Erythroblast (primary cell): ENCODE results near the gene GRAMD1C.
"Not testable (repeated sequence)": the region's sequence is repeated elsewhere in the genome, so short reads cannot be mapped to it uniquely, and the experiment has no call there.

ENCODE experiments used
- GATA1 ChIP-seq: IDR thresholded peaks from 2 replicates; pipeline ENCODE4 v1.6.1; 2011; ENCODE audit warnings: low read depth, mild to moderate bottlenecking, control low read depth, low read length, moderate library complexity
- POLR2A ChIP-seq: IDR thresholded peaks from 2 replicates; pipeline ENCODE4 v1.6.1; 2011; ENCODE audit warnings: mild to moderate bottlenecking, low read length

- TF ChIP-seq POLR2A, GATA1: not testable (repeated sequence)
Observed at GRCh38 chr3:113849841-113850240, 11.3 kb downstream of the GRAMD1C start.
